Kidney (tissue), 14 donors: ENCODE measurements around the gene DDX10. TPM values are rescaled to one million over a fixed set of nuclear protein-coding genes. Genes with fewer than 3 reads are reported as not detected.
"Not testable (repeated sequence)": the region's sequence is repeated elsewhere in the genome, so short reads cannot be mapped to it uniquely, and the experiment has no call there.

Experiments used
- DNase-seq, 5 donors: peaks; one replicate each; pipeline ENCODE4 v3.0.0-alpha.2; 2013 to 2020
- FAIRE-seq: peaks from 2 replicates; lab custom pipeline; 2012; peaks lifted over from hg19 to GRCh38; lab: Jason Lieb, UNC
- H3K27ac ChIP-seq, 2 donors: one replicate each; pipeline ENCODE4 v1.7.0; 2013; ENCODE audit warnings: low read depth in 2 of 2, low read length in 2 of 2, inconsistent platforms in 1 of 2
- H3K27me3 ChIP-seq: one replicate; pipeline ENCODE4 v1.7.1; 2013; ENCODE audit warnings: low read length, inconsistent platforms; ENCODE audit not compliant: control insufficient read depth, insufficient read depth
- H3K36me3 ChIP-seq, 3 donors: one replicate each; pipeline versions ENCODE4 v1.7.0 to v1.7.1; 2013; ENCODE audit warnings: low read length in 3 of 3, control low read depth in 1 of 3, inconsistent platforms in 1 of 3; ENCODE audit not compliant: insufficient read depth in 3 of 3, control insufficient read depth in 2 of 3
- H3K4me1 ChIP-seq, 3 donors: one replicate each; pipeline versions ENCODE4 v1.7.0 to v1.7.1; 2013; ENCODE audit warnings: low read length in 3 of 3, inconsistent platforms in 1 of 3, low read depth in 1 of 3; ENCODE audit not compliant: control insufficient read depth in 2 of 3, insufficient read depth in 2 of 3
- H3K4me3 ChIP-seq, 3 donors: one replicate each; pipeline versions ENCODE4 v1.7.0 to v1.8.1; 2013; ENCODE audit warnings: low read length in 3 of 3, control low read depth in 1 of 3, inconsistent platforms in 1 of 3
- H3K9ac ChIP-seq, 3 donors: one replicate each; pipeline versions ENCODE4 v1.7.0 to v1.7.1; 2013; ENCODE audit warnings: low read length in 3 of 3, control low read depth in 1 of 3, inconsistent platforms in 1 of 3
- H3K9me3 ChIP-seq, 3 donors: one replicate each; pipeline versions ENCODE4 v1.7.0 to v1.7.1; 2013; ENCODE audit warnings: low read length in 3 of 3, control low read depth in 1 of 3, inconsistent platforms in 1 of 3; ENCODE audit not compliant: control insufficient read depth in 2 of 3, insufficient read depth in 1 of 3
- intact Hi-C: fragments of 100-400 bp; cut with DNase I; formaldehyde crosslinking; loops from one replicate; pipeline ENCODE4 v1.11.1; 2022
- polyA plus RNA-seq: library from polyadenylated mRNA; stranded (reverse); fragments of 350-450 nt; fragmentation: Illumina TruSeq; extraction: RNeasy Lipid Tissue Mini Kit (QIAGEN cat#74804); gene quantifications from one replicate; pipeline ENCODE4 v1.2.3, GENCODE V29; 2014; ENCODE audit warnings: low read depth, low replicate concordance; ENCODE audit not compliant: insufficient read depth
- total RNA-seq: library from RNA; stranded (reverse); fragmentation: NEBNext Ultra II Directional; extraction: Animal tissue kit (Norgen Biotek cat#: 25700); gene quantifications from one replicate; pipeline ENCODE4 v1.2.1, GENCODE V29; 2021
- TF ChIP-seq, protein P1 (sequence below): IDR thresholded peaks from 3 replicates; pipeline ENCODE4 v1.5.1; 2012; ENCODE audit warnings: mild to moderate bottlenecking, moderate library complexity, borderline replicate concordance; ENCODE audit not compliant: insufficient read depth; ENCODE audit errors: extremely low read depth
- donor health status: control.
- donor health status: control.
- donor health status: control.
- donor health status: control.
- donor health status: control.
- donor health status: DM: yes; HTN: yes; CAD: no.
- donor health status: Normal renal cell carcinoma (clear cell type).

The DDX10 gene
- total and polyA plus RNA-seq, 2 donors from 2014 or later: 24.8 to 79.2 TPM

- Histone ChIP-seq H3K4me1 (peaks cover 0 to 8% (median 4%) of the 10 kb centered on the region in 3 donors), H3K4me3 (no peak overlapping the region), H3K27me3 (no peaks in the 10 kb centered on the region), H3K9me3 (no peaks in the 10 kb centered on the region), H3K36me3 (no peaks in the 10 kb centered on the region), H3K27ac (no peak overlapping the region), H3K9ac (no peak overlapping the region)
- peak in 2 of 5 donors; percentile 13 to 14 for DNase-seq
- intact Hi-C loops: no loop called here
- TF ChIP-seq, protein P1, sequence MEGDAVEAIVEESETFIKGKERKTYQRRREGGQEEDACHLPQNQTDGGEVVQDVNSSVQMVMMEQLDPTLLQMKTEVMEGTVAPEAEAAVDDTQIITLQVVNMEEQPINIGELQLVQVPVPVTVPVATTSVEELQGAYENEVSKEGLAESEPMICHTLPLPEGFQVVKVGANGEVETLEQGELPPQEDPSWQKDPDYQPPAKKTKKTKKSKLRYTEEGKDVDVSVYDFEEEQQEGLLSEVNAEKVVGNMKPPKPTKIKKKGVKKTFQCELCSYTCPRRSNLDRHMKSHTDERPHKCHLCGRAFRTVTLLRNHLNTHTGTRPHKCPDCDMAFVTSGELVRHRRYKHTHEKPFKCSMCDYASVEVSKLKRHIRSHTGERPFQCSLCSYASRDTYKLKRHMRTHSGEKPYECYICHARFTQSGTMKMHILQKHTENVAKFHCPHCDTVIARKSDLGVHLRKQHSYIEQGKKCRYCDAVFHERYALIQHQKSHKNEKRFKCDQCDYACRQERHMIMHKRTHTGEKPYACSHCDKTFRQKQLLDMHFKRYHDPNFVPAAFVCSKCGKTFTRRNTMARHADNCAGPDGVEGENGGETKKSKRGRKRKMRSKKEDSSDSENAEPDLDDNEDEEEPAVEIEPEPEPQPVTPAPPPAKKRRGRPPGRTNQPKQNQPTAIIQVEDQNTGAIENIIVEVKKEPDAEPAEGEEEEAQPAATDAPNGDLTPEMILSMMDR: no peak
- peak; percentile 58 for FAIRE-seq
These were observed 153.1 kb downstream of the DDX10 start for GRCh38 chr11:108817976-108818375.

DNA sequence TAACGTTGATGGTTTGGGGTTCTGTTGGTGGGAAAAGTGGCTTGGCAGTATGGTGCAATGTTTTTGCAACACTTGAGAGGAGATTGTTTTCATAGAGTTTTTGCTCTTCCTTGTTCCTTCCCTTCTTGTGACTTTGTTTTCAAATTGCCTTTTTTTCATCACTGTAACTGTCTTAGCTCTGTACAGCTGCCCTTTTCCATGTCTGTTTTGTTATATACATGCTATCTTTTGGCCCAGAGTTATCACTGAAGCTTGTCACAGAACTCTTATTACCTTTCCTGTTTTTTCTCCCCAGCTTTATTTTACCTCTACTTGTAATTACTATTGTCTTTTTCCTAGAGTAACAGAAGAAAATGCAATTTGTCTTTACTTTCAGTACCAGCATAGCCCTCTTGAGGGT is 154.1 kb downstream of the DDX10 start:
- no peak overlapping the region for H3K9ac ChIP-seq
- TF ChIP-seq, protein P1: no peak
- intact Hi-C loops: no loop called here
- H3K4me1 ChIP-seq: peaks cover 0 to 8% (median 4%) of the 10 kb centered on the region in 3 donors
- DNase-seq (no peak), FAIRE-seq (no peak)
- no peak overlapping the region for H3K4me3 ChIP-seq
- no peaks in the 10 kb centered on the region for H3K27me3 ChIP-seq
- H3K36me3 ChIP-seq: no peaks in the 10 kb centered on the region
- H3K27ac ChIP-seq: no peak overlapping the region
- H3K9me3 ChIP-seq: no peaks in the 10 kb centered on the region

DNA sequence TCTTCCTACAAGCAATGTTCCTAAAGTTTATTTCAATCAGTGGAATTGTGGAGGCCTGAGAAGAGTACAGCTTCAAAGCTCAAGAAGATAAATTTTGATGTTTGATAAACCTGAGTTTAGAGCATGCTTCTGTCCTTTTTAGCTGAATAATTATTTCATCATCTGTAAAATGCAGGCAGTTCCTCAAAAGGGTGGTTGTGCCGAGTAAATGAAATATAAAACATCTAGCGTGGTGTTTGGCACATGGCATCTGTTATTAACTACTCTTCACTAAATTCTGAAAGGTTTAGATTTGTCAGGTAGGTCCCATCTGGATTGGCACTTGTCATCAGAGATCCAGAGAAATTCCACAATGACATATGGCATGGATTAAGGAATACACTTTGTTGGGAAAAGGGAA is 155.1 kb downstream of the DDX10 start:
- no peak for FAIRE-seq
- no peak for DNase-seq

GRCh38 chr11:108823960-108824359 is 159.1 kb downstream of the DDX10 start:
- intact Hi-C loops, H3K27ac ChIP-seq, H3K36me3 ChIP-seq, H3K27me3 ChIP-seq, H3K9me3 ChIP-seq, FAIRE-seq, H3K9ac ChIP-seq, H3K4me3 ChIP-seq, H3K4me1 ChIP-seq, DNase-seq: not testable (repeated sequence)

More for the DNA sequence above, 155.1 kb downstream of the DDX10 start:
- Histone ChIP-seq H3K27ac (no peak overlapping the region), H3K9me3 (no peaks in the 10 kb centered on the region), H3K27me3 (no peaks in the 10 kb centered on the region), H3K9ac (no peak overlapping the region), H3K4me1 (peaks cover 0 to 8% (median 4%) of the 10 kb centered on the region in 3 donors), H3K36me3 (no peaks in the 10 kb centered on the region), H3K4me3 (no peak overlapping the region)
- TF ChIP-seq, protein P1: no peak
- intact Hi-C loops: no loop called here
